T-helper 1 cell treated with Interleukin-12 subunit alpha and Interleukin-12 subunit beta and Interleukin-4 antibody, amounts not matched to agents 30 ng/mL and 1 ng/mL, for 36 hours (primary cell): ENCODE results near the gene ZNF12. TPM values are rescaled to one million over a fixed set of nuclear protein-coding genes. Genes with fewer than 3 reads are reported as not detected.
"Not testable (repeated sequence)": the region's sequence is repeated elsewhere in the genome, so short reads cannot be mapped to it uniquely, and the experiment has no call there.

ENCODE experiments used
- intact Hi-C: fragments of 100-400 bp; cut with micrococcal nuclease; formaldehyde crosslinking; loops from one replicate; pipeline ENCODE4 v1.15.1; 2024
- total RNA-seq: library from RNA; stranded (reverse); gene quantifications from 2 replicates; pipeline ENCODE4 v1.2.3, GENCODE V29; 2022

The ZNF12 gene
- total RNA-seq, 1 donor from 2014 or later: 24.3 TPM

DNA sequence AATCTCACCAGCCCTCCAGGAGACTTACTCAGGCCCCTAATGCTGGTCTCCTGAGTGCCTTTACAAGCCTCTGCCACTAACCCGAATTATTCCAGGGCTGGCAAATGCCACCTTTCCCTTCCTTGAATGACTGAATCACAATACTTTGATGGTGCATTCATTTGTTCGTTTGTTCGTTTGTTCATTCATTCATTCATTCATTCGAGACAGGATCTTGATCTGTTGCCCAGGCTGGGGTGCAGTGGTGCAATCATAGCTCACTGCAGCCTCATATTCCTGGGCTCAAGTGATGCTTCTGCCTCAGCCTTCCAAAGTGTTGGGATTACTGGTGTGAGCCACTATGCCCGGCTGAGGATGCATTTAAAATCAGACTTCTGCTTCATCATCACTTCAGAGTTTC, 6.0 kb downstream of the ZNF12 start:
- intact Hi-C loops: loop anchor here (10.0 kb wide), 1 partner anchor 454 kb away; no protein-coding TSS in a partner anchor

DNA sequence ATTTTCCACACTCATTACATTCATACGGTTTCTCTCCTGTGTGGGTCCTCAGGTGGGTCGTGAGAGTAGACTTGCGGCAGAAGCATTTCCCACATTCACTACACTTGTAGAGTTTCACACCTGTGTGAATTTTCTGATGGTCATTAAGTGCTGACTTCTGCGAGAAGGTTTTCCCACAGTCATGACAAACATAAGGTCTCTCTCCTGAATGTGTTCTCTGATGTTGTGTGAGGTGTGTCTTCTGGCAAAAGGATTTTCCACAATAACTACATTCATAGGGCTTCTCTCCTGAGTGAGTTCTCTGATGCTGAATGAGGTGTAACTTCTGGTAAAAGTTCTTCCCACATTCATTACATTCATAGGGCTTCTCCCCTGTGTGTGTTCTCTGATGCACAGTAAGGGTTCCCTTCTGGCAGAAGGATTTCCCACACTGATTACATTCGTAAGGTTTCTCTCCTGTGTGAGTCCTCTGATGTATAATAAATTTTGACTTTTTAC, 15.1 kb downstream of the ZNF12 start:
- intact Hi-C loops: loop anchor here (2.0 to 5.0 kb wide), 2 partner anchors 15 to 1634 kb away; partner anchors contain the start of gene ZNF12

DNA sequence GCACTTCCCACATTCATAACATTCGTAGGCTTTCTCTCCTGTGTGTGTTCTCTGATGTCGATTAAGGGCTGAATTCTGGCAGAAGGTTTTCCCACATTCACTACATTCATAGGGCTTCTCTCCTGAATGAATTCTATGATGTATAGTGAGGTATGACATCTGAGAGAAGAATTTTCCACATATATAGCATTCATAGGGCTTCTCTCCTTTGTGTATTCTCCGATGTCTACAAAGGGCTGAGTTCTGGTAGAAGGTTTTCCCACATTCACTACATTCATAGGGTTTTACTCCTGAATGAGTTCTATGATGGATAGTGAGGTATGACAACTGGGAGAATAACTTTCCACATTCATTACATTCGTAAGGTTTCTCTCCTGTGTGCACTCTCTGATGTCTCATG, 15.6 kb downstream of the ZNF12 start:
- intact Hi-C loops: loop anchor here (5.0 kb wide), 1 partner anchor 1634 kb away; no protein-coding TSS in a partner anchor

DNA sequence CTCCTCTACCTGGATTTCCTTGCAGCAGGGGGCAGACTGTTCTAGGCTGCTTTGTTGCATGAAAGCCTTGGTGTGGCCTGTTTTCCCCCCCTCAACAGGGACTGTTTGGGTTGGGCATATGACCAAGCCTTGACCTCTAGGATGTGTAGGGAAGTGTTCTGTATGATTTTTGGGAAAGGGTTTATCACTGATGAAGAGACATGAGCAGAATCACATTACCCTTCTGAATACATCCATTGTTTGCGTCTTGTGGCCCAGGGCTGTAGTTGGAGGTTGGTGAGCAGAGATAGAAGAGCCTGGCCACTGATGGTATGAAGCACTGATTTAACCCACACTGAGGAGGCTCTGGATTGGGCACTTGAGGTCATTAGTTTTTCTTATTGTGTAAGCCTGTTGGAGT, 26.6 kb downstream of the ZNF12 start:
- intact Hi-C loops: no loop called here

DNA sequence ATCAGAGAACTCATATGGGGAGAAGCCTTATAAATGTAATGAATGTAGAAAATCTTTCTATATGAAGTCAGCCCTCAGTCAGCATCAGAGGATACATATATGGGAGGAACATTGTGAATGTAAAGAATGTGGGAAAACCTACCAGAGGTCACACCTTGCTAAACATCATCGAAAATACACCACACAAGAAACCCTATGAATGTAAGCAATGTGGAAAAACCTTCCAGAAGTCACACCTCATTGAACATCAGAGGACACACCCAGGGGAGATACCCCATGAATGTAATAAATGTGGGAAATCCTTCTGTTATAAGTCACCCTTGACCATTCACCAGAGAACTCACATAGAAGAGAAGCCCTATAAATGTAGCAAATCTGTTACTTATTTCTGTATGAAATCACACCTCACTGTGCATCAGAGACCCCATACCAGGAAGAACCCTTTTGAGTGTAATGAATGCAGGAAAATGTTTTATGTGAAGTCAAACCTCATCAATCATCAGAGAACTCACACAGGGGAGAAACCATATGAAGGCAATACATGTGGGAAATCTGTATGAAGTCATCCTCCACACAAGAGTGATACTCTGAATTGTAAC, 30.8 kb downstream of the ZNF12 start:
- intact Hi-C loops: no loop called here

DNA sequence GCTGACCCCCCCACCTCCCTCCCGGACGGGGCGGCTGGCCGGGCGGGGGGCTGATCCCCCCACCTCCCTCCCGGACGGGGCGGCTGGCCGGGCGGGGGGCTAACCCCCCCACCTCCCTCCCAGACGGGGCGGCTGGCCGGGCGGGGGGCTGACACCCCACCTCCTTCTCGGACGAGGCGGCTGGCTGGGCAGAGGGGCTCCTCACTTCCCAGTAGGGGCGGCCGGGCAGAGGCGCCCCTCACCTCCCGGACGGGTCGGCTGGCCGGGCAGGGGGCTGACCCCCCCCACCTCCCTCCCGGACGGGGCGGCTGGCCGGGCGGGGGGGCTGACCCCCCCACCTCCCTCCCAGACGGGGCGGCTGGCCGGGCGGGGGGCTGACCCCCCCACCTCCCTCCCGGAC, 35.9 kb downstream of the ZNF12 start:
- intact Hi-C loops: not testable (repeated sequence)

DNA sequence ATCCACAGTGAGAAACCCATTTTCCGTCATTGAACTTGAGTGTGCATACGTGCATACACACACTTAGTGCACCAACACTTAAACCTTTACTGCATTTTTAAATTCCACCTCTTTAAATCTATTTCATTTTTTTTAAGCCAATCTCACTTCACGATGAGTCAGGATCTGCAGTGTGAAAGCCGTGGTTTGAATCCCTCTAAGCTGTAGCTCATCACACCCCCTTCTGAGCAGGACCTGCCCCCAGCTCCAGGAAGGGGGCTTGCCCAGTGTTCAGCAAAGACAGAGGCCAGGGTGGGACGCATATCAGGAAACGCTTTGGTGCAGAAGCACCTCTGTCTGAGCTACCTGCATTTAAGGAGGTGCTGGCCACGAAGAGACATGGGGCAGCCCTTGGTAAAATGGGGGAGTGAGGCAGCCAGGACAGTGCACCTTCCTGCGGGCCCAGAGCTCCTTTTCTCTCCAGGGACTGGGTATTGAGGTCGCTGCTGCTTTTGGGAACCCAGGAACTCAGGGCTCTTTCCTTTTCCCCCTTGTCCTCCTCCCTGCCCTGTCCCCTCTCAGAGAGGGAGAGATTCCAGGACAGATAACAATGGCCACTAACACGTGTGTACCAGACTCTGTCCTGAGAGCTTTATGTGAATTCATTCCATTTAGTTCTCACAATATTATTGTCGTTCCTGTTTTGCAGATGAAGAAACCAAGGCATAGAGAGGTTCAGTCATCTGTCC, 48.0 kb downstream of the ZNF12 start:
- intact Hi-C loops: no loop called here

DNA sequence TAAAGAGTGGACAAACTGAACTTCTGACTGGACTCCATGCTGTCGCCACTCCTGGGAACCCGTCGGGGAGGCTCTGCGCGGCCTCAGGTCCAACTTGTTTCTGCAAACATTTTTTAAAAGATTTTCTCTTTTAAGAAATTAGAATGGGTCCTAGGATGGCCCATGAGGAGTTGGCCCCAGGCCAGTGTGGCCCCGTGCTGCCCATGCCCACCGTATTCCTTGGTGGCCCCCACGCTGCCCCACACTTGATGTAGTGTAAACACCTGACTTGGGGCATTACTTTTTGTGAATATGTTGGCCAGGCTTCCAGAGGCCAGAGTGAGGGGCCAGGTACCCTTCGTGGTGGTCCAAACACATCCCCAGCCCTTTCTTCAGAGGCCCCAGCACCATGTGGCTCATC, 50.3 kb downstream of the ZNF12 start:
- intact Hi-C loops: no loop called here

DNA sequence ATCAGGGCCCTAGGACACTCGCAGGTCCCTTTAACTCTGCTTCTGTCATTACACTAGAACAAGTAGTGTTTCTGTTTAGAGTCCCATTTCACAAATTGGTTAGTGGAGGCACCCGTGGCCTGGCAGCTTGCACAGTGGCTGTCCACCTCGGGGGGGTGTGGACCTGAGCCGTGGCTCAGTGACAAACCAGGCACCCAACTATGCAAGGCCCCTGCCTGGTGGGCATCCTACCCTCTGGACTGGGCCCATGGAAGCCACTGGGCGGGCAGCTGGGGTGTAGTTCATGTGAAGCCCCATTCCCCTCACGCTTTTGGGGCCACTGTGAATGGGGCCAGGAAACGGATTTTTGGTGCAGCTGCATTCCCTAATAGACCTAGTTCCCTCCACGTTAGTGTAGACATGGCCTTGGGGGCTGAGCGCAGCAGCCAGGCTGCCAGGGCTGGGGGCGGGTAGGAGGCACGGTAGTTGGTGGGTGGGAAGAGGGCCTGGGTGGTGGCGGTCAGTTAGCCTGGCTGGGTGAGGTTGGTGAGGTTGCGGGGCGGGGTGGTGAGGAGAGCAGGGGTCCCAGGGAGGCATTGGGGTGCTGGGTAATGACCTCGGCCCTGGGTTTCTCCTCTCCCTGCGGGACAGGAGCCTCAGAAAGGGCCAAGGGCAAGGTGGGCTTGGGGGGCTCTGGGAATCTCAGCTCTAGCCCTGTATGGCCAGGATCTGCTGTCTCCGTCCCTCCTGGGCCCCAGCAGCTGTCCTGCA, 50.9 kb downstream of the ZNF12 start:
- intact Hi-C loops: no loop called here

DNA sequence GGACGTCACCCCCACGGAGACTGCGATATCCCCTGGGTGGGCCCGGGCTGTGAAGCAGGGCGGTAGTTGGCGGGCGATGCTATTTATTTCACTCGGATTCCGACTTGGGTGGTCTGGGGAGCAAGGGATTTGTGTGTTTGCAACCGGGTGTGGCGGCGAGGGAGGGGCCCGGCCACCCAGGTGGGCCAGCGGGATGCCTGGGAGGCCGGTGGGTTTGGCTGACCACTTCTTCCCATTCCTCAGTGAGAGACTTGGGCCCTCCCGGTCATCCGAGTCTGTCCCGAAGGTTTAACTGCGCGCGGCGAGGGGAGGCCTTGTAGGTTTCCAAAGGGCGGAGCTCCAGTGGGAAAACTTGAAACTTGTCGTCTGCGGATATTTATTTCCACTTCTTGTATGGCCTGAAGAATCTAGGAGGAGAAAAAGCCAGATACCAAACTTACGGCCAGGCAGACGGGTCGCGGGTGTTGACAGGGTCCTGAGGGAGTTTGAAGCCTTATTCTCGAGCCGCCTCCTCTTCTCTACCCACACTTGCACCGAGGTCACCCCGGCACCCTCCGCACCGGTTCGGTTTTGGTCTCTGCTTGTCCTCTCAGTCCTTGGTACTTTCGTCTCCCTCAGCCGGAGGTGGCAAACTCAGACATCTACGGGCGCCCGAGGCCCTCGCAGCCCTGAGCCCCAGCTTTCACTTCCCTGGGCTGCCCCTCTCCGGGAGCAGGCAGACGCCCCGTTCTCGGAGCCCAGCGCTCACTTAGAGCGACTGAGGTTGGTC, 51.7 kb downstream of the ZNF12 start:
- intact Hi-C loops: no loop called here

DNA sequence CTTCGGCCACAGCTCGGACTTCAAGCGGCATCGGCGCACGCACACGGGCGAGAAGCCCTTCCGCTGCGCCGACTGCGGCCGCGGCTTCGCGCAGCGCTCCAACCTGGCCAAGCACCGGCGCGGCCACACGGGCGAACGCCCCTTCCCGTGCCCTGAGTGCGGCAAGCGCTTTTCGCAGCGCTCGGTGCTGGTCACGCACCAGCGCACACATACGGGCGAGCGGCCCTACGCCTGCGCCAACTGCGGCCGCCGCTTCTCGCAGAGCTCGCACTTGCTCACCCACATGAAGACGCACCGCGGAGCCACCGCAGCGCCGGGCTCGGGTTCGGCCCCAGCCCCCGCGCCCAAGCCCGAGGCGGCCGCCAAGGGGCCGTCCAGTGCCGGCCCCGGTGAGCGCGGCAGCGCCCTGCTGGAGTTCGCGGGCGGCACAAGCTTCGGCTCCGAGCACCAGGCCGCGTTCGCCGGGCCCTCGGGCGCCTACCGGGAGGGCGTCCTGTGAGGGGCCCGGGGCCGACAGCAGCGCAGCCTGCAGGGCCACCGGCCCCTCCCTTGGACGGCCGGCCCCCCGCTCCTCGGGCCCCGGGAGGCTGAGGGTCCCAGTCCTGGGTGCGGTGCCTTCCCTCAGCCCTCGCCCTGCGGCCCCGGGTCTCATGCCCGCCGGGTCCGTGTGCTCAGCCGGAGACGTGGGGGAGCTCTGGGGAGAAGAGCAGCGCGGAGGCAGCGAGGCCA, 52.5 kb downstream of the ZNF12 start:
- intact Hi-C loops: no loop called here

DNA sequence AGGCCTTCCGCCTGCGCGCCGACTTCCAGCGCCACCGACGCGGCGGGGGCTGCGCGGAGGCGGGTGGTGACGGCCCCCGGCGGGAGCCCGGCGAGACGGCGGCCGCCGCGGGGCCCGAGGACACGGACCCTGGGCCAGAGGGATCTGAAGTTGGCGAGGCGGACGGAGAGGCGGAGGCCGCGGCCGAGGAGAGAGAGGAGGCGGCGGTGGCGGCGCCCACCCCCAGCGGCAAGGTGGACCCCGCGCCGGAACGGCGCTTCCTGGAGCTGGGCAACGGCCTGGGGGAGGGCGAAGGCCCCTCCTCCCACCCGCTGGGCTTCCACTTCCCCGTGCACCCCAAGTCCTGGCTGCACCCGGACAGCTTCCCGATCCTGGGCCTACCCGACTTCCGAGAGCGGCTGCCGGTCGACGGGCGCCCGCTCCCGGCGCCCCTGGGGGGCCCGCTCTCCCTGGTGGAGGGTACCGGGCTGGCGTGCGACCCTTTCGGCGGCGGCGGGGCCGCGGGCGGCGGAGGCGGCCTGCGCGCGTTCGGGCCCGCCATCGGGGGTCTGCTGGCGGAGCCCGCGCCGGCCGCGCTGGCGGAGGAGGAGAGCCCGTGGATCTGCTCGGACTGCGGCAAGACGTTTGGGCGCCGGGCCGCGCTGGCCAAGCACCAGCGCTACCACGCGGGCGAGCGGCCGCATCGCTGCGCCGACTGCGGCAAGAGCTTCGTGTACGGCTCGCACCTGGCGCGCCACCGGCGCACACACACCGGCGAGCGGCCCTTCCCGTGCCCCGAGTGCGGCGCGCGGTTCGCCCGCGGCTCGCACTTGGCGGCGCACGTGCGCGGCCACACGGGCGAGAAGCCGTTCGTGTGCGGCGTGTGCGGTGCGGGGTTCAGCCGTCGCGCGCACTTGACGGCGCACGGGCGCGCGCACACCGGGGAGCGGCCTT, 53.4 kb downstream of the ZNF12 start:
- intact Hi-C loops: no loop called here

DNA sequence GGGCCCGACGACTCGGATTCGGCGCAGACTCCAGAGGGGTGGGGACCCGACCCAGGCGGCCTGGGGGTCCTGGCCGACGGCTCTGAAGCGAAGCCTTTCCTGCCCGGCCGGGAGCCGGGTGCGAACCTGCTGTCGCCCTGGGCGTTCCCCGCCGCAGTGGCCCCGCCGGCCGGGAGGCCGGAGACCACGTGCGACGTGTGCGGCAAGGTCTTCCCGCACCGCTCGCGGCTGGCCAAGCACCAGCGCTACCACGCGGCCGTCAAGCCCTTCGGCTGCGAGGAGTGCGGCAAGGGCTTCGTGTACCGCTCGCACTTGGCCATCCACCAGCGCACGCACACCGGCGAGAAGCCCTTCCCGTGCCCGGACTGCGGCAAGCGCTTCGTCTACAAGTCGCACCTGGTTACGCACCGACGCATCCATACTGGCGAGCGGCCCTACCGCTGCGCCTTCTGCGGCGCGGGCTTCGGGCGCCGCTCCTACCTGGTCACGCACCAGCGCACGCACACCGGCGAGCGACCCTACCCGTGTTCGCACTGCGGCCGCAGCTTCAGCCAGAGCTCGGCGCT, 54.2 kb downstream of the ZNF12 start:
- intact Hi-C loops: no loop called here

DNA sequence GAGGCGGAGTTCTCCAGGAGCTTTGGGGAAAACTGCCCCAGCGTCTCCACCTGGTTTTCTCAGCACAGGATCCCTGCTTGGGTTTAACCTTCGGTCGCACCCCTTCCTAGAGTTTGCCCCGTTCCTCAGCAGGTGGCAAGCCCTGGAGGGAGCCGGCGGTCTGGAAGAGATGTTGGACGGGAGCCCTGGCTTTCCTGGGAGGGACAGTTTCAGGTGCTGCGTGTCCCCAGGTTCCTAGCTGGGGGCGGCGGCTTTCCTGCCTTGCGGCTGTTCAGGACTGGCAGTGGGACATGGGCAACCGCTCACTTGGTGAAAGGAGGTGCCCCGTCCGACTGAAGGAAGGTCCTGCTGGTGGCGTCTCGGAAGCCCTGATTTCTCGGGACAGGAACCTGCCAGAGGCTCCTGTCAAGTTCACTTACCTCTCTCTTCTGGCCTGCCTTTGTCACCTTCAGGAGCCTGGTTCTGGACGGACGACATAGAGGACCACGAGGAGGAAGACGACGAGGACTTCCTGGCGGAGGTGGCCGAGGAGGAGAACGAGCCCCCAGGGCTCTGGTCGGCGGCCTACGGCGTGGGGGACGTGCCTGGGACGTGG, 54.8 kb downstream of the ZNF12 start:
- intact Hi-C loops: no loop called here

DNA sequence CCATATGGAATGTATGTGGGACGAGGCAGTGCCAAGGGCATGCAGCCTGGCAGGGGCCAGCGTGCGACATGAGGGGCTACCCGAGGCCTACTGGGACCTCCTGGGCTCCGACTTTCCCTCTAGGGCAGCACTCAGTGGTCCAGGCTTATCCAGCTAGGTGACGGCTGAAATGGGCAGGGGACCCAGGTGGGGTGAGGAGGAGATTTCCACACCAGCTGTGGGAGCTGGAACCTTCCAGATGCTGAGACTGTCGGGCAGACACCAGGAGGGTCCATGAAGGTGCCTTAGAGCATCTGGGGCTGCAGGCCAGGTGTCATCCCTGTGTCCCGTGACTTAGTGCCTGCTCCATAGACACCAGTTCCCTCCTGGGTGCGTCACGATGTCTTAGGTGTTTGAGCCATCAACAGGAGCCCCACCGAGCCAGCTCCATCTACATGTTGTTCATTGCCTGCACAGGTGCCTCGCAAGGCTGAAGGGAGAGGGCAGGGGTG, 56.2 kb downstream of the ZNF12 start:
- intact Hi-C loops: no loop called here

DNA sequence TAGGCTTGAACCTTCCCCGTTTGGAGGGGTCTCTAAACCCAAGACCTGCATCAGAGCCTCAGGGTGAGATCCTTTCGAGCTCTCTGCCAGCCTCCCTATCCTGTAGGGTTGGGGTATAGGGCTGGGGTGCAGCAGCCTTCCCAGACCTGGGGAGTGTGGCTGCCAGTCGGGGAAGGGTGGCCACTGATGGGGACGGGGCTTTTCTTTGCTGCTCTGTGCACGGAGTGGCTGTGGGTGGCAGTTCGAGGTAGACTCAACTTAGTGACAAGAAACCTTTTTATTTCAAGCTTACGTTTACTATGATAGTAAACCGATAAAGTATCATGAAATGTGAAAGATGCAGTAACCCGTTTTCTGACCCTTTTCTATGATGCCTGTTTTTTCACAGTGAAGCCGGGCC, 56.7 kb downstream of the ZNF12 start:
- intact Hi-C loops: no loop called here

DNA sequence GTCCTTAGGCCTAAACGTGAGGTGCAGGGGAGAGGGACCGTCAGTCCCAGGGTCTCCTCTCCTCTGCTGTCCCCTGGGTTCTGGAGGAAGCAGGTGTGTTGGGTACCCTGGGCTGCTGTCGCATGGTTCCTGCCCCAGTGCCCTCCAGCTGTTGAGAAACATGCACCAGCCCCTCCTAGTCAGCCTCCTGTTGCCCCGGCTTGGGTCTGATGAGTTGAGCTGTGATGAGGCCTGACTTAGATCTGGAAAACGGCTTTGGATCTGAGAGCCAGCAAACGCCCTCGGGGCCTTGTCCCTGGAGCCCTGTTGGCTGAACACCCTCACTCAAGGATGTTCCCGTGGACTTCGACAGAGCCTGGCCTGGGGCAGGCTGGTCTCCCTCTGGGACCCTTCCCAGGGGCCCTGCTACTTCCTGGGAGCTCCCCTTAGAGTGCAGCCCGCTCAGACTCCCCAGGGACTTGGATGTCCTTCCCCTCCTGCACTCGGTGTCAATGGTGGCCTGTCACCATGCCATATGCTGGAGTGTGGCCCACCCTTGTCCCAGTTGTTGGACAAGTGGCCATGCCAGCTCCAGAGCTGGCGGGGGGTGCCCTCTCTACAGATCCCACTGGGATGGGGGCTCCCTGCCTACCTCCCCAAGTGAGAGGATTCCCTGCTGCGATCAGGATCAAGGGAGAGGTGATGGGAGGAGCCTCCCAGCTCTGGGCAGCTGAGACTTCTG, 57.3 kb downstream of the ZNF12 start:
- intact Hi-C loops: no loop called here

DNA sequence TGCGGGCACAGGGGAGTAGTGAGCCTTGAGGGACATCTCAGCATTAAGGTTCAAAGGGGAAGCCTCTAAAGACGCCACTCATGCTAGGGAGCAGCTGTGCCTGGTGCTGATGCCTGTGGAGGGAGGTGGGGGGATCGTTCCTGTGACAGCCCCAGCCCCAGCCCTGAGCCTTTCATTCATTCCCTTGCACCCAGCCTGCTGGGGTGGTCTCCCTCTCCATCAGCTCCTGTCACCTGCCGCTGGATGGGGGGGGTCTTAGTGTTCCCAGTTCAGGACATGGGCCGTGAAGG, 58.0 kb downstream of the ZNF12 start:
- intact Hi-C loops: no loop called here
